Measurements from ENCODE around the gene SEC16B.

Gene SEC16B

GRCh38 chr1:177966199-177966598 lies 3.7 kb downstream of the SEC16B start (continued):
- TF ChIP-seq WT1 (tag by site-specific recombination; IDR thresholded peaks at IDR 0.05) = no peak
- no peak for TF ChIP-seq PRDM6 (tag by site-specific recombination; IDR thresholded peaks at IDR 0.05)
- TF ChIP-seq ZNF776 (tag by site-specific recombination; IDR thresholded peaks at IDR 0.05; ENCODE audit: borderline replicate concordance) = no peak

DNA sequence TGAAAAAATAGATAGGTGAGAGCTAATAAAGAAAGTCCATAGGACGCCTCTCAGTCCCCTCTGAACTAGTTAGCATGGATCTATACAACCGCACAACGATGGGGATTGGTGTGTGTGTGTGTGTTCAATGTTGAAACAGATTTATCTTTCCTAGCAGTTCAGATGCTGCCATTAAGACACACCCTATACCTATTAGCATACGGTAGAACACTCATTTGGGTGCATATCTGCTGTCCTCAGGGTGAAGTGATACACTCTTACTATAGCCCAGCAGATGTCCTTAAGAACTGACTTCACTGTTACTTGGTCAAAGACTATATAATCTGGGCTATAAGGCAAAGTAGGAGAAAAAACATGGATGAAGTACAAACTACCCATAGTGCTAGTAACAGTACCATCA lies 4.6 kb downstream of the SEC16B start:
- no peak overlapping the region for H3K4me3 ChIP-seq (ENCODE audit: low read depth, low read length)
- H3K27ac ChIP-seq (ENCODE audit: extremely low read depth, low read depth, low read length) = no peak overlapping the region
- H3K36me3 ChIP-seq (ENCODE audit: control insufficient read depth in 2 of 2, insufficient read depth in 1 of 2, low read length in 2 of 2) = no peaks in the 10 kb centered on the region
- ChIA-PET POLR2A (no interaction called here), CTCF (no interaction called here)
- TF ChIP-seq ZSCAN18 (tag by site-specific recombination; IDR thresholded peaks at IDR 0.05) = no peak
- no peak for TF ChIP-seq ZEB2 (tag by site-specific recombination; IDR thresholded peaks at IDR 0.05)
- no peak for TF ChIP-seq ZNF518A (tag by site-specific recombination; conservative IDR thresholded peaks at IDR 0.05; ENCODE audit: low read depth)
- no peak for TF ChIP-seq ZNF670 (tag by site-specific recombination; IDR thresholded peaks at IDR 0.05; ENCODE audit: low read depth)
- TF ChIP-seq ZNF449 (tag by site-specific recombination; IDR thresholded peaks at IDR 0.05) = no peak
- no peaks in the 10 kb centered on the region for H3K9me3 ChIP-seq (ENCODE audit: control insufficient read depth, insufficient read depth, low read depth, low read length)
- no peaks in the 10 kb centered on the region for H3K4me1 ChIP-seq (ENCODE audit: control insufficient read depth, insufficient read depth, low read length)

DNA sequence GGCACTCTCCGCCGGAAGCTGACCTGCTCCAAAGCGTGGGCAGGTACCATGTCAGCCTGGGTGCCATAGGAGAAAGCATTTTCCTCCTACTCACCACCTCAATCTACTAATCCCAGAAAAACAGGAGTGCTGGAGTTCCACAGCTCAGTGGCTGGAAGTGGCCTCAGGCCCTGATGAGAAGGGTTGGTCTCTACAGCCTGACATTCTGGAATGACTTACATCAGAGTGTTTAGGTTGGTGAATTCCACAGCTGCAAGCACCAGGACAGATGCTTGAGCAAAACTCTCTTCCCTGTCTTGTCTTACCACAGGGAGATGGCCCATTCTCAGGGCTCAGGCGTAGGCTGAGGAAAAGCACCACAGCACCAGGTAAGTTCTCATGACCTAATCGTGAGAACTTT lies 5.5 kb downstream of the SEC16B start:
- Histone ChIP-seq H3K27ac (ENCODE audit: extremely low read depth, low read depth, low read length) (no peak overlapping the region), H3K9me3 (ENCODE audit: control insufficient read depth, insufficient read depth, low read depth, low read length) (no peaks in the 10 kb centered on the region), H3K4me1 (ENCODE audit: control insufficient read depth, insufficient read depth, low read length) (no peaks in the 10 kb centered on the region), H3K36me3 (ENCODE audit: control insufficient read depth in 2 of 2, insufficient read depth in 1 of 2, low read length in 2 of 2) (no peaks in the 10 kb centered on the region), H3K4me3 (ENCODE audit: low read depth, low read length) (no peak overlapping the region)
- ChIA-PET POLR2A (no interaction called here), CTCF (no interaction called here)
- TF ChIP-seq ZNF157 (tag by site-specific recombination; IDR thresholded peaks at IDR 0.05) (no peak), ZNF19 (tag by site-specific recombination; IDR thresholded peaks at IDR 0.05; ENCODE audit: low read depth) (no peak), ZNF768 (tag by site-specific recombination; IDR thresholded peaks at IDR 0.05) (no peak), ZNF677 (tag by site-specific recombination; IDR thresholded peaks at IDR 0.05) (no peak), ZNF132 (tag by site-specific recombination; IDR thresholded peaks at IDR 0.05; ENCODE audit: borderline replicate concordance) (no peak), KLF7 (tag by site-specific recombination; IDR thresholded peaks at IDR 0.05; ENCODE audit: borderline replicate concordance) (no peak), ZNF138 (tag by site-specific recombination; IDR thresholded peaks at IDR 0.05; ENCODE audit: borderline replicate concordance) (no peak), ZNF501 (tag by site-specific recombination; IDR thresholded peaks at IDR 0.05) (no peak), PRDM1 (tag by site-specific recombination; IDR thresholded peaks at IDR 0.05) (no peak), KLF10 (tag by site-specific recombination; IDR thresholded peaks at IDR 0.05) (no peak), ZNF16 (tag by site-specific recombination; IDR thresholded peaks at IDR 0.05; ENCODE audit: low read depth) (no peak), ZNF600 (tag by site-specific recombination; IDR thresholded peaks at IDR 0.05) (no peak), ZNF184 (tag by site-specific recombination; IDR thresholded peaks at IDR 0.05) (no peak)
- TF ChIP-seq, protein P1, sequence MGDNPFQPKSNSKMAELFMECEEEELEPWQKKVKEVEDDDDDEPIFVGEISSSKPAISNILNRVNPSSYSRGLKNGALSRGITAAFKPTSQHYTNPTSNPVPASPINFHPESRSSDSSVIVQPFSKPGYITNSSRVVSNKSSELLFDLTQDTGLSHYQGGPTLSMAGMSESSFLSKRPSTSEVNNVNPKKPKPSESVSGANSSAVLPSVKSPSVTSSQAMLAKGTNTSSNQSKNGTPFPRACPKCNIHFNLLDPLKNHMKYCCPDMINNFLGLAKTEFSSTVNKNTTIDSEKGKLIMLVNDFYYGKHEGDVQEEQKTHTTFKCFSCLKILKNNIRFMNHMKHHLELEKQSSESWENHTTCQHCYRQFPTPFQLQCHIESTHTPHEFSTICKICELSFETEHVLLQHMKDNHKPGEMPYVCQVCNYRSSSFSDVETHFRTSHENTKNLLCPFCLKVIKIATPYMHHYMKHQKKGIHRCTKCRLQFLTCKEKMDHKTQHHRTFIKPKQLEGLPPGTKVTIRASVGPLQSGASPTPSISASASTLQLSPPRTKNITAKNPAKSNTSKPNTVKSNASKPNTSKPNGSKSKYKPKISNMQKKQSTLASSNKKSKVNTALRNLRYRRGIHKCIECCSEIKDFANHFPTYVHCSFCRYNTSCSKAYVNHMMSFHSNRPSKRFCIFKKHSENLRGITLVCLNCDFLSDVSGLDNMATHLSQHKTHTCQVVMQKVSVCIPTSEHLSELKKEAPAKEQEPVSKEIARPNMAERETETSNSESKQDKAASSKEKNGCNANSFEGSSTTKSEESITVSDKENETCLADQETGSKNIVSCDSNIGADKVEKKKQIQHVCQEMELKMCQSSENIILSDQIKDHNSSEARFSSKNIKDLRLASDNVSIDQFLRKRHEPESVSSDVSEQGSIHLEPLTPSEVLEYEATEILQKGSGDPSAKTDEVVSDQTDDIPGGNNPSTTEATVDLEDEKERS (tag by site-specific recombination; IDR thresholded peaks at IDR 0.05) = no peak

Measured in HEK293 (cell line).